ENCODE results near the gene TRIM41.

- no peak for TF ChIP-seq GATA2 (IDR thresholded peaks at IDR 0.05; ENCODE audit: low read depth, low read length)
- no peak for TF ChIP-seq GATA3 (IDR thresholded peaks at IDR 0.05; ENCODE audit: low read depth, low read length)
Measured at GRCh38 chr5:181229996-181230395, 6.9 kb downstream of the TRIM41 start.

Measured in SH-SY5Y (cell line).